Epithelial cell of proximal tubule (primary cell): ENCODE measurements around the gene GRHPR. TPM values are rescaled to one million over a fixed set of nuclear protein-coding genes. Genes with fewer than 3 reads are reported as not detected.

Experiments used
- DNase-seq: peaks from one replicate; pipeline ENCODE4 v3.0.0-alpha.2; 2011; ENCODE audit warnings: low read depth
- H3K4me3 ChIP-seq: 2 replicates; pipeline ENCODE4 v1.5.1; 2011; ENCODE audit warnings: low read depth, mild to moderate bottlenecking, low read length
- total RNA-seq: library from RNA; depleted of rRNA; stranded (reverse); fragments of >200 nt; gene quantifications from 2 replicates; pipeline ENCODE4 v1.2.3, GENCODE V29; 2015
- TF ChIP-seq, protein P1 (sequence below): conservative IDR thresholded peaks from 2 replicates; pipeline ENCODE4 v1.5.1; 2012; ENCODE audit warnings: low read depth, mild to moderate bottlenecking, low read length

Gene GRHPR
- total RNA-seq, 1 donor from 2014 or later: 138 TPM

DNA sequence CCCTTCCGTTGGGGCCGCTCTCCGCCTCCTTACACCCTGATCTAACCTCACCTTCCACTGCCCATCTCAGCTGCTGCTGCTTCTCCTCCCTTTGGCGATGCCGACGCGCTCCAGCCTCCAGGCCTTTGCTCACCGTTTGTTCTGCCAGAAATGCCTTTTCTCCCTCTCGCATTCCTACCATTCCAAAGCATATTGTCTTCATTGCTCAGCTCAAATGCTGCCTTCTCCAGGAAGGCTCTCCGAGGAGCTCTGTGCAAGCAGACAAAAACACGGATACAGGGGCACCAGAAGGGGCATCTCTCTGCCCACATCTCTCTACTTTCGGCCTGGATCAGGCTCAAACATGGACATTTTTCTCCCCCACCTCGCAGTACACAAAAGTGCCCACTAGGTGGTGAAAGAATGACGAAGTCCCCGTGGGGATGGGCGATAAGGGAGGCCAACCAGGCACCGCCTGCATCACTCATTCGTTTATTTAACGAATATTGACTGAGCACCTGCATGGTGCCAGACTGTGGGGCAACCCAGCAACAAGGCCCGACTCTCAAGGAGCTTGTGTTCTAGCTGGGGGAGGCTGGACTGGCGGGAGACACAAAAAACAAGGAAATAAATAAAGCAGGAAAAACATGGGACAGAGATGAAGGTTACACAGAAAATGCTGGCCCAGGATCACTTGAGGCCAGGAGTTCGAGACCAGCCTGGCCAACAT, 7.3 kb upstream of the GRHPR start:
- H3K4me3 ChIP-seq: peak overlapping the region; percentile 18
- DNase-seq: no peak
- TF ChIP-seq, protein P1, sequence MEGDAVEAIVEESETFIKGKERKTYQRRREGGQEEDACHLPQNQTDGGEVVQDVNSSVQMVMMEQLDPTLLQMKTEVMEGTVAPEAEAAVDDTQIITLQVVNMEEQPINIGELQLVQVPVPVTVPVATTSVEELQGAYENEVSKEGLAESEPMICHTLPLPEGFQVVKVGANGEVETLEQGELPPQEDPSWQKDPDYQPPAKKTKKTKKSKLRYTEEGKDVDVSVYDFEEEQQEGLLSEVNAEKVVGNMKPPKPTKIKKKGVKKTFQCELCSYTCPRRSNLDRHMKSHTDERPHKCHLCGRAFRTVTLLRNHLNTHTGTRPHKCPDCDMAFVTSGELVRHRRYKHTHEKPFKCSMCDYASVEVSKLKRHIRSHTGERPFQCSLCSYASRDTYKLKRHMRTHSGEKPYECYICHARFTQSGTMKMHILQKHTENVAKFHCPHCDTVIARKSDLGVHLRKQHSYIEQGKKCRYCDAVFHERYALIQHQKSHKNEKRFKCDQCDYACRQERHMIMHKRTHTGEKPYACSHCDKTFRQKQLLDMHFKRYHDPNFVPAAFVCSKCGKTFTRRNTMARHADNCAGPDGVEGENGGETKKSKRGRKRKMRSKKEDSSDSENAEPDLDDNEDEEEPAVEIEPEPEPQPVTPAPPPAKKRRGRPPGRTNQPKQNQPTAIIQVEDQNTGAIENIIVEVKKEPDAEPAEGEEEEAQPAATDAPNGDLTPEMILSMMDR: peak; percentile 80

DNA sequence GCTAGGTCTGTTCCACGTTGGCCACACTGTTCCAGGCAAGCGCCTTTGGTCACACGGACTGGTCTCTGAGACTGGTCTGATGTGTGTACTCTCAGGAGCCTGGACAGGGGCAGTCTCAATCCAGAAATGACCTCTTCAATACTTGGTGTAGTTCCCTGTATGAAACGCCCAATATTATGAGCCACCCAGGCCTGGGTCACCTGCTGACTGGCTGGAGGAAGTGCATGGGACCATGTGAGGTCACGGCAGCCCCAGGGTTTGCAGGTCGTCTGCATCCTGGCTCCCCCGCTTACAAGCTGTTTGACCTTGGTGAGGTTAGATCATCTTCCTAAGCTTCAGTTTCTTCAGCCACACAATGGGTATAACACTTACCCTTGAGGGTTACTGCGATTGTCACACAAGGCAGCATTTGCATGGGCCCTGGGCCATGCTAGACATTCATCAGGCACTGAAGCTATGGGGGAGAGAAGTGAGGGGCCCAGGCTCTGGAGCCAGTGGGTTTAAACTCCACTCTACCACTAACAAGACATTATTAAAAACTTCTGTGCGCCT, 5.2 kb upstream of the GRHPR start:
- TF ChIP-seq, protein P1: no peak
- no peak overlapping the region for H3K4me3 ChIP-seq
- no peak for DNase-seq

DNA sequence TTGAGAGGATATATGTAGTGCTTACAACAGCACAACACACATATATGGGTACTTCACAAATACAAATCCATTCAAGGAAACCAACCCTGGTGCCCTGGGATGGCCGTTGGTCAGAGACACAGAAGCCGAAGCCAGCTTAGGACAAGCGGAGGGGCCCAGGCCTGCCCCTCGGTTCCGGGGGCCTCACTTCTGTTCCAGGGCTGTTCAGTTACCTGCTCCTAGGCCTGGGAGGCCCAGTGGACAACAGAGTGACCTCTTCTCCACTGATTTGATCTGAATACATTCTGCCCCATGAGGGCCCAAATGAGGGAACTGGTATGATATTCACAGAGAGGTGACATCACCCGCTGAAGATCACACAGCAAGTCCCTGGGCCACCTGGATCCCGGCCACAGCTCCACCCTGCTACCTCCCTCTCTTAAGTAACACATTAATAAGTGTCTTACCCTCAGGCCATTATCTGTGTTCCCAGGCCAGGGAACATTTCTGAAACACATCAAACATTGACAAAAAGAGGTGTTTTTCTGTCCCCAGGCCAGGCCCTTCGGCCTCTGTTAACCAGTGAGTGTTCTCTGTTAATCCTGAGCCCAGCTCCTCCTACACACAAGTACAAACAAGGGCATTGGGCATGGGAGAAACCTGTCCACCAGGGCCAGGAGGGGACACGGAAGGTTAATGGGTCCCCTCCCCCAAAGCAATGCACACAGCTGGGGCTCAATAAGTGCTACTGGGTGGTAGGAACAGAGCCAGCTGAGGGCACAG, 4.5 kb upstream of the GRHPR start:
- DNase-seq: no peak

DNA sequence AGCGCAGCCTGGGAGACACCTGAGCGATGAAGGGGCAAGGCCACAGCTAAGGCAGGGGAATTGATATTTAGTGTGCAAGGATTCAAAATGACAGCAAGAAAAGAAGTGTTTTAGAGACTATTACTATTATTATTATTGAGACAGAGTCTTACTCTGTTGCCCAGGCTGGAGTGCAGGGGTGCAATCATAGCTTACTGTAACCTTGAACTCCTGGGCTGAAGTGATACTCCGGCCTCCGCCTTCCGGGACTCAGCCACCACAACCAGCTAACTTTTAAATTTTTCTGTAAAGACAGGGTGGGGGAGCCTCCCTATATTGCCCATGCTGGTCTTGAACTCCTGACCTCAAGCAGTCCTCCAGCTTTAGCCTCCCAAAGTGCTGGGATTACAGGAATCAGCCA, 3.3 kb upstream of the GRHPR start:
- no peak overlapping the region for H3K4me3 ChIP-seq
- DNase-seq: no peak
- TF ChIP-seq, protein P1: no peak

More for the DNA sequence above, 4.5 kb upstream of the GRHPR start:
- TF ChIP-seq, protein P1: no peak
- H3K4me3 ChIP-seq: no peak overlapping the region

DNA sequence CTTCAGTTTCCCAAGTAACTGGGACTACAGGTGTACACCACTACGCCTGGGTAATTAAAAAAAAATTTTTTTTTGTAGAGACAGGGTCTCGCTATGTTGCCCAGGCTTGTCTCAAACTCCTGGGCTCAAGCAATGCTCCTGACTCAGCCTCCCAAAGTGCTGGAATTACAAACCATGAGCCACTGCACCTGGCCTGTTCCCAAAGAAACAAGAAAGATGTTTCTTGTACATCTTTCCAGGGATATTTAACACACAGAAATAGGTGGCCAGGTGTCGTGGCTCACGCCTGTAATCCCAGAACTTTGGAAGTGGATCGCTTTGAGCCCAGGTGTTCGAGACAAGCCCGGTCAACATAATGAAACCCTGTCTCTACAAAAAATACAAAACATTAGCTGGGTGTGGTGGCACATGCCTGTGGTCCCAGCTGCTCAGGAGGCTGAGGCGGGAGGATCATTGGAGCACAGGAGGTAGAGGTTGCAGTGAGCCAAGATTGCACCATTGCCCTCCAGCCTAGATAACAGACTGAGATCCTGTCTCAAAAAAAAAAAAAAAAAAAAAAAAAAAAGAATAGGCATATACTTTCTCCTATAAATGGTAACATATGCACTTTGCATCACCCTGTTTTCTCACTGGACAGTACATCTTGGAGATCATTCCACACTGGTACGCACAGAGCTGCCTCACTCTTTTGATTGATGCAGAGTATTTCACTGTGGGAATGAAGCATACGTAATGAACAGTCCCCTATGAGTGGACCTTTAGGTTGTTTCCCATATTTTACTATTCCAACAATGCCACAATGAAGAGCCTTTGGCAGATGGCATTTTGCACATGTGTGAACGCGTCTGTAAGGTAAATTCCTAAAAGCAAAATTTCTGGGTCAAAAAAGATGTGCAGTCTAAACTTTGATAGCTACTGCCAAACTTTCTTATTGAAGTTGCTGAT, 2.0 kb upstream of the GRHPR start:
- TF ChIP-seq, protein P1: no peak
- no peak for DNase-seq
- H3K4me3 ChIP-seq: no peak overlapping the region

DNA sequence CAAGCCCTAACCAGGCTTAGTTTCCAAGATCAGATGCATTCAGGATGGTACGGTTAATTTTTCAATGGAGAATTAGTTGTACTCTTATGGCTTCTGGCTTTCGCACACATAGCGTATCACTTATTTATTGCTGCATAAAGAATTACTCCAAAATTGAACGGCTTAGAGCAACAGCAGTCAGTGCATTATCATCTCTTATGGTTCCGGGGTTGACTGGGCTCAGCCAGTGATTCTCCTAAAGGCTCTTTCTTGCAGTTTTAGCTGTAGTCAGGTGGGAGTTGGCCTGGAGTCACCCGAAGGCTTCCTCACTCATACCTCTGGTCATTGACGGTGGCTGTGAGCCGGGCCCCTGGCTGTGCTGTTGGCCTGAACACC, 595 bp upstream of the GRHPR start:
- TF ChIP-seq, protein P1: no peak
- no peak for DNase-seq
- H3K4me3 ChIP-seq: peak overlapping the region; percentile 82
